BLaER1 (cell line): ENCODE data around the gene PARP14.

Experiments
- H3K27ac ChIP-seq: shearing (Covaris generic); formaldehyde crosslinking; 2 replicates; pipeline ENCODE4 v1.8.1; 2022
- H3K27me3 ChIP-seq: shearing (Covaris generic); formaldehyde crosslinking; 2 replicates; pipeline ENCODE4 v1.8.1; 2022
- H3K36me3 ChIP-seq: shearing (Covaris generic); formaldehyde crosslinking; 2 replicates; pipeline ENCODE4 v1.8.1; 2022
- H3K4me1 ChIP-seq: shearing (Covaris generic); formaldehyde crosslinking; 2 replicates; pipeline ENCODE4 v1.8.1; 2022
- H3K4me2 ChIP-seq: shearing (Covaris generic); formaldehyde crosslinking; 2 replicates; pipeline ENCODE4 v1.8.1; 2022
- H3K4me3 ChIP-seq: shearing (Covaris generic); formaldehyde crosslinking; 2 replicates; pipeline ENCODE4 v1.8.1; 2022
- H3K9ac ChIP-seq: shearing (Covaris generic); formaldehyde crosslinking; 2 replicates; pipeline ENCODE4 v1.8.1; 2022
- H3K9me3 ChIP-seq: shearing (Covaris generic); formaldehyde crosslinking; 2 replicates; pipeline ENCODE4 v1.8.1; 2022
- H4K20me1 ChIP-seq: shearing (Covaris generic); formaldehyde crosslinking; 2 replicates; pipeline ENCODE4 v1.8.1; 2022
- Cebpa-rat ChIP-seq: shearing (Covaris generic); IDR thresholded peaks from 2 replicates; pipeline ENCODE4 v1.8.1; 2022

The PARP14 gene

DNA sequence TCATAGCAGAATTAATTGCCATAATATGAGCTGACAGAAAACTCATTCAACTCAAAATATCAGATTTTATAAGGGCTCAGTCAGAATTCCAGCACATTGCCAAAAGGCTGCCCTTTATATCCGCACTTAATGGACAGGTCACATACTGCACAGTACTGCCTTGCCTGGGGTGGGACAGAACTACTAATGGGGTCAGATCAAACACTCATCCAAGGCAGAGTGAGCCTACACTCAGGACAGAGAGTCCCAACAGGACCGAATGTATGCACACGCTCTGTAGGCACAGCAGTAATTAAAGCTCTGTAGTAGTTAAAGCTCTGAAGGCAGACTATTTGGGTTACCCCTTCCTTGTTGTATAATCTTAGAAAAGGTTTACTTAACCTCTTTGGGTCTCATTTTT is 85.8 kb downstream of the PARP14 start:
- H3K4me2 ChIP-seq = no peak overlapping the region
- H3K9ac ChIP-seq = no peak overlapping the region
- TF ChIP-seq Cebpa-rat = no peak
- H3K27ac ChIP-seq = no peak overlapping the region
- H3K36me3 ChIP-seq = peaks cover 20% of the 10 kb centered on the region; the same call in 1 of the 2 replicates
- no peaks in the 10 kb centered on the region for H4K20me1 ChIP-seq
- no peaks in the 10 kb centered on the region for H3K27me3 ChIP-seq
- H3K4me3 ChIP-seq = no peak overlapping the region
- peaks cover 8% of the 10 kb centered on the region; the same call in 1 of the 2 replicates for H3K4me1 ChIP-seq
- no peaks in the 10 kb centered on the region for H3K9me3 ChIP-seq

DNA sequence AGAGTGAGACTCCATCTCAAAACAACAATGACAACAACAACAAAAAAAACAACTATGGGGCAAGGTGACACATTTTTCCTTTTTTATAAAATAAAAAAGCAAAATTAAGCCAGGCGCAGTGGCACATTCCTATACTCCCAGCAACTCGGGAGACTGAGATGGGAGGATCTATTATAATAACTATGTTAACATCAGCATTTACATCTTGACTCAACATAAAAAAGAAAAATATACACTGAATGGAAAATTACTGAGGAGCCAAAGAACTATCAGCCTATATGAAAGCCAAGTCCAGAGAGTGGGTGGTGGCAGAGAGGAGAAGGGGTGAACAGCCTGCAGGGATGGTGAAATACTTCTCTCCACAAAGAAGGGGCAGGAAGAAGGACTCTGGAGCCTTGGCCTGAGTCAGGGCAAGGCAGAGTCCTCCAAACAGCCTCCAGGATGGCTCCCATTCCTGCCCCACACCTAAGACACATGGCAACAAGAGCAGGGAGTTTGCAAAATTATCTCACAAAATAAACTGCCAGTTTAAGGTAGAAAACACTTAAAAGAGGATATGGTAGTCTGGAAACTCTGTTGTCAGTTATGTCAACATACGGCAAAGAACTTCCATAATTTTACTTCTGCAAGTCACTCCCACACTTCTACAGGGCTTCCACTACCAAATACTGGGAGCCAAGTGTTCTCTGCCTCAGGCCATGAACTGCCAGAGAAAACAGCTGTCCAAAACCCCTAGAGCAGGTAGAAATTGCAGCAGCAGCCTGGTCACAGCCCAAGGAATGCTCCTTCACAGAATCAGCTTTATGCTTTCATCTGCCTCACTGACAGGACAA is 87.1 kb downstream of the PARP14 start:
- Histone ChIP-seq H3K9me3 (no peaks in the 10 kb centered on the region), H4K20me1 (no peaks in the 10 kb centered on the region), H3K27me3 (no peaks in the 10 kb centered on the region), H3K4me2 (no peak overlapping the region), H3K36me3 (peaks cover 20% of the 10 kb centered on the region; the same call in 1 of the 2 replicates), H3K9ac (no peak overlapping the region), H3K4me3 (no peak overlapping the region), H3K27ac (no peak overlapping the region), H3K4me1 (no peaks in the 10 kb centered on the region)
- no peak for TF ChIP-seq Cebpa-rat

DNA sequence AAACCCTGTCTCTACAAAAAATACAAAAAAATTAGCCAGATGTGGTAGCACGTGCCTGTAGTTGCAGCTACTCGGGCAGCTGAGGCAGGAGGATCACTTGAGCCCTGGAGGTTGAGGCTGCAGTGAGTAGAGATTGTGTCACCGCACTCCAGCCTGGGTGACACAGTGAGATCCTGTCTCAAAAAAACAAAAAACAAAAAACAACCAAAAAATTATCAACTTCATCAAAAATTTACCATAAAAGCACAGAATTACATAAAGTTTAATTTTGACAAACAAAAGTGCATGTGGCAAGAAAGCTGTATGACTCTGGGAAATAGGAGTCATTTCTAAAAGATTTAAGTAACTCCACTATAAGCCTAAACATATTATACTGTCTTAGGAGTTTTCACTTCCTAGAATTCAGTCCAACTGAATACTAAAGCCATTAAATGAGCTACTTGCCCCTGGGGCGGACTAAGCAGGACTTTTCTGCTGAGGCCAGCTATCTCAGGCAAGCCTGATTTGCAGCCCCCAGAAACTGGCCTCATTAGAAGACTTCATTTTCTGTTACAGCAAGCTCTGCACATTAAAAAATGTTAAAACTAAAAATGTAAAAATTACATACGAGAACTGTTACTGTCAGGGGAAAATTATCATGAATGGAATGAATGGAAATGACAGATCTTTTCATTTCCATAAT is 90.0 kb downstream of the PARP14 start:
- no peaks in the 10 kb centered on the region for H3K4me1 ChIP-seq
- H3K27me3 ChIP-seq = no peaks in the 10 kb centered on the region
- H3K27ac ChIP-seq = no peak overlapping the region
- TF ChIP-seq Cebpa-rat = no peak
- H3K36me3 ChIP-seq = peaks cover 20% of the 10 kb centered on the region; the same call in 1 of the 2 replicates
- no peaks in the 10 kb centered on the region for H4K20me1 ChIP-seq
- no peak overlapping the region for H3K9ac ChIP-seq
- no peaks in the 10 kb centered on the region for H3K9me3 ChIP-seq
- H3K4me2 ChIP-seq = no peak overlapping the region
- H3K4me3 ChIP-seq = no peak overlapping the region

DNA sequence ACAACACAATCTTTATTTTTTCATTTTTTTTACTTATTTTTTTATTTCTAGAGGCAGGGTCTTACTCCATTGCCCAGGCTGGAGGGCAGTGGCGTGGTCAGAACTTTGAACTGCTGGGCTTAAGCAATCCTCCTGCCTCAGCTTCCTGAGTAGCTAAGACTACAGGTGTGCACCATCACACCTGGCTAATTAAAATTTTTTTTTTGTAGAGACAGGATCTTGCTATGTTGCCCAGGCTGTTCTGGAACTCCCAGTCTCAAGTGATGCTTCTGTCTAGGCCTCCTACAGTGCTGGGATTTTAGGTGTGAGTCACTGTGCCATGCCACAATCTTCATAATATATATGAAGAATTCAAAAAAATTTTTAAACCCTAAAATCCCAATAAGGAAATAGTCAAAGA is 92.2 kb downstream of the PARP14 start:
- H3K4me1 ChIP-seq = no peaks in the 10 kb centered on the region
- no peak overlapping the region for H3K9ac ChIP-seq
- H3K36me3 ChIP-seq = peaks cover 17% of the 10 kb centered on the region; the same call in 1 of the 2 replicates
- H3K27ac ChIP-seq = no peak overlapping the region
- H3K9me3 ChIP-seq = no peaks in the 10 kb centered on the region
- TF ChIP-seq Cebpa-rat = no peak
- H3K4me2 ChIP-seq = no peak overlapping the region
- H4K20me1 ChIP-seq = no peaks in the 10 kb centered on the region
- no peak overlapping the region for H3K4me3 ChIP-seq
- no peaks in the 10 kb centered on the region for H3K27me3 ChIP-seq

DNA sequence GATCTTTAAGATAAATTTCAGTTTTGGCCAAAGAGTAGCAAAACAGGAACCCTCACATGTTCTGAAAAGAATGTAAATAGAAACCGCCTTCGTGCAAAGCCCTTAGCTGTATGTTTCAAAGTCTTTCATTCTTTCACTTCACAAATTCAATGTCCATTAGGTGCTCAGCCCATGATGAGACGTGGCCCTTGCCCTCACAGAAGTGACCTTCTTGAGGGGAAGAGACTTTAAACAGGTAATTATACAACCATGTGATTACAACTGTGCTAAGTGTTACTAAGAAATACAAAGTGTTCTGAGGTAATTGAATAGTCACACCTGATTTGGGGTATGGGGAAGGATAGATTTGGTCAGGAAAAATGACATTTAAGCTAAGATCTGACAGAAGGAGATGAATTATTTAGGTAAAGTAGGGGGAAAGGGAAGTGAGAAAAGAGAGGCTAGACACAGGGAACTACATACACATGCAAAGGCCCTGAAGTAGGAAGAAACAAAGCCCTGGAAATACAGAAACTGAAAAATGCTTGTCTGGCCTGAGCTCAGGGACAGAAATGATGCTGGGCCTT is 93.4 kb downstream of the PARP14 start:
- no peak for TF ChIP-seq Cebpa-rat
- Histone ChIP-seq H3K27ac (no peak overlapping the region), H3K9ac (no peak overlapping the region), H3K36me3 (peaks cover 10% of the 10 kb centered on the region; the same call in 1 of the 2 replicates), H3K27me3 (no peaks in the 10 kb centered on the region), H3K9me3 (no peaks in the 10 kb centered on the region), H3K4me2 (no peak overlapping the region), H4K20me1 (no peaks in the 10 kb centered on the region), H3K4me3 (no peak overlapping the region), H3K4me1 (no peaks in the 10 kb centered on the region)

DNA sequence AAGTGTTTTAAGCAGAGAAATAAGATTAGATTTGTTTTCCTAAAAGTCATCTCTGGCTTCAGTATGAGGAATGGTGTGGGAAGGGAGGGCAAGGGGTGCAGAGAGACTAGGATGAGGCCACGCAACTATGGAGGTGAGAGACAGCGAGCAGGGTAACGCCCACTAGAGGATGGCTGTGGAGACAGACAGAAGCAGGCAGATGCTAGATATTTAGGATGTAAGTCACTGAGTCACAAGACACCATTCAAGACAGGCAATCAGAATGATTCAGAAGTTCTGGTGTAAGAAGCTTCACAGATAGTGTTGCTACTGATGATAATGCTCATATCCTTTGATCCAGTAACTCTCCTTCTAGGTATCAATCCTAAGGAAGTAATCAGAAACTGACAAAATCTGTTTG is 93.9 kb downstream of the PARP14 start:
- Histone ChIP-seq H3K4me3 (no peak overlapping the region), H3K4me2 (no peak overlapping the region), H3K4me1 (no peaks in the 10 kb centered on the region), H3K36me3 (peaks cover 9% of the 10 kb centered on the region; the same call in 1 of the 2 replicates), H3K9ac (no peak overlapping the region), H4K20me1 (no peaks in the 10 kb centered on the region), H3K9me3 (no peaks in the 10 kb centered on the region), H3K27ac (no peak overlapping the region), H3K27me3 (no peaks in the 10 kb centered on the region)
- no peak for TF ChIP-seq Cebpa-rat

DNA sequence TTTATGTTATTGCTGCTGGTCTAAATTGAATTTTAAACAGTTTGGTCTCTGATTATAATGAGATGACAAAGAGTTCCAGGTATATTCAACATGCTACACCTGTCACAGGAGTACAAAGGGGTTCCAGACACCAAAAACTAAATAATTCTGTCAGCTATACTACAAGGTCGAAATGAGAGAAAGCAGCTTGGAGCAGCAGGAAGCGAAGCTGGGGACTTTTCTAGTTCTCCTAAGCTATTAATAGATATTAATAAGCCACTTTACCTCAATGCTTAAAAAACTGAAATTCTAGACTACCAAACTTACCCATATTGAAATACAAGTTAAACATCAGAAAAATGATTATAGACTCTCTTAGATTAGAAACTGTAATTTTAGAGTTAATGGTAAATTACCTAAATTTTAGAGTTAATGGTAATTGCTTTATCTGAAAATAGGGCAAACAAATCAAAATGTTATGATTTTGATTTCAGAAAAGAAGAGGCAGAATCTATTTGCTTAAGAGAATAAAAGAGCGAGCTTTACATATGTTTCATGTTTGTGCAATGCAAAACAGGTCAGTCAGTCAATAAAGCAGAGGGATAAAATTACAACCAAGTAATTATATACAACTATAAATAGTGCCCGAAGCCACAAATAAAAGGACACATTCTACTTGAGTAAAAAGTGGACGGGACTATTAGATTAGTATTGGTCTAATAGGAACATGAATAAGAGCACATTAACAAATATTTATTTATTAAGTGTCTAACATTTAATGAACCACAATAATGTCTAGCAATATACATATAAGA is 96.2 kb downstream of the PARP14 start:
- H3K27ac ChIP-seq = no peak overlapping the region
- H3K4me1 ChIP-seq = no peaks in the 10 kb centered on the region
- H3K27me3 ChIP-seq = no peaks in the 10 kb centered on the region
- TF ChIP-seq Cebpa-rat = no peak
- H3K36me3 ChIP-seq = peaks cover 7% of the 10 kb centered on the region
- no peak overlapping the region for H3K9ac ChIP-seq
- peaks cover 7% of the 10 kb centered on the region for H3K9me3 ChIP-seq
- H4K20me1 ChIP-seq = no peaks in the 10 kb centered on the region
- H3K4me3 ChIP-seq = no peak overlapping the region
- H3K4me2 ChIP-seq = no peak overlapping the region

DNA sequence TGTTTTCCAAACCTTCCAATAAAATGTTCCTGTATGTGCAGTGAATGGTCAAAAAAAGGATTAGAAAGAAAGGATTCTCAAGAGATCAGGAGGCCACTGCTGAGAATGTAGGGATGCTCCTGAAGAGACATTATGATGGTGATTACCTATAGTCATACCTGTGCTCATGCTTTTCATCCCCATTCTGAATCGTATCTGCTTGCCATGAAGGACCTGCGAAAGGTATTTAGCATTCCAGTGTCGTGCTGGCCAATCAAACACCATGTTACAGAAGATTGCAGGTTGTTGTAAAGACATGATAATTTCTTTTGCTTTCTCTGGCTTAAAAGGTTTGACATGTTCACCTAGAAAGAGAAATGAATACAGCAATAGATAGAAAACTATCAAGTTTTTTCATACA is 96.9 kb downstream of the PARP14 start:
- Histone ChIP-seq H3K4me3 (no peak overlapping the region), H3K27me3 (no peaks in the 10 kb centered on the region), H3K4me2 (no peak overlapping the region), H3K27ac (no peak overlapping the region), H3K36me3 (peaks cover 7% of the 10 kb centered on the region), H3K9ac (no peak overlapping the region), H3K4me1 (no peaks in the 10 kb centered on the region), H3K9me3 (peaks cover 7% of the 10 kb centered on the region), H4K20me1 (no peaks in the 10 kb centered on the region)
- TF ChIP-seq Cebpa-rat = no peak
